Thymus (tissue), 11 donors: ENCODE data around the gene KCNQ4. TPM values are rescaled to one million over a fixed set of nuclear protein-coding genes. Genes with fewer than 3 reads are reported as not detected.

Experiments
- DNase-seq, 9 donors: peaks; one replicate each; pipeline ENCODE4 v3.0.0-alpha.2; 2013; ENCODE audit warnings: low spot score in 9 of 9, low read depth in 6 of 9, missing footprints in 1 of 9
- H3K27ac ChIP-seq, 2 donors: one replicate each; pipeline ENCODE4 v1.5.1; 2013; ENCODE audit warnings: control low read depth in 1 of 2, low read depth in 1 of 2, low read length in 1 of 2, mild to moderate bottlenecking in 1 of 2, moderate library complexity in 1 of 2
- H3K27me3 ChIP-seq, 2 donors: one replicate each; pipeline ENCODE4 v1.5.1; 2013; ENCODE audit warnings: low read length in 1 of 2; ENCODE audit not compliant: control insufficient read depth in 2 of 2, insufficient read depth in 1 of 2
- H3K36me3 ChIP-seq, 2 donors: one replicate each; pipeline ENCODE4 v1.5.1; 2013; ENCODE audit warnings: low read length in 1 of 2, mild to moderate bottlenecking in 1 of 2, moderate library complexity in 1 of 2; ENCODE audit not compliant: control insufficient read depth in 2 of 2, insufficient read depth in 2 of 2
- H3K4me1 ChIP-seq, 2 donors: one replicate each; pipeline ENCODE4 v1.5.1; 2013; ENCODE audit warnings: low read length in 2 of 2; ENCODE audit not compliant: control insufficient read depth in 2 of 2, insufficient read depth in 2 of 2
- H3K4me3 ChIP-seq, 2 donors: one replicate each; pipeline ENCODE4 v1.5.1; 2013; ENCODE audit warnings: low read length in 2 of 2, control low read depth in 1 of 2, mild to moderate bottlenecking in 1 of 2
- H3K9me3 ChIP-seq, 2 donors: one replicate each; pipeline ENCODE4 v1.5.1; 2013; ENCODE audit warnings: low read length in 1 of 2, mild to moderate bottlenecking in 1 of 2; ENCODE audit not compliant: control insufficient read depth in 2 of 2, insufficient read depth in 1 of 2
- WGBS: extraction: QIAGEN DNeasy Blood & Tissue Kit; methylation state at CpG from one replicate; pipeline ENCODE4 v1.1.7; 2013; 5-methylcytosine and 5-hydroxymethylcytosine counted together
- polyA plus RNA-seq: library from polyadenylated mRNA; stranded (reverse); fragments of 200-250 nt; gene quantifications from one replicate; pipeline ENCODE4 v1.2.3, GENCODE V29; 2013
- total RNA-seq: library from RNA; stranded (reverse); fragments of 120-200 nt; gene quantifications from one replicate; pipeline ENCODE4 v1.2.4, GENCODE V29; 2013
- donor health status: healthy.

KCNQ4 gene
- total and polyA plus RNA-seq, 2 donors: 0.47 to 1.1 TPM

- WGBS: 97% methylated on average over 7 of the region's 7 CpGs
- Histone ChIP-seq H3K27me3 (no peaks in the 10 kb centered on the region), H3K27ac (peak overlapping the region in 1 of 2 donors; percentile 8), H3K4me1 (peaks cover 0 to 8% of the 10 kb centered on the region in 2 donors), H3K9me3 (no peaks in the 10 kb centered on the region), H3K4me3 (no peak overlapping the region), H3K36me3 (peaks cover 73 to 94% of the 10 kb centered on the region in 2 donors)
- DNase-seq: no peak
Measured at GRCh38 chr1:40762144-40762923, 21.3 kb upstream of the KCNQ4 start.

GRCh38 chr1:40763742-40764532 is 19.6 kb upstream of the KCNQ4 start:
- H3K4me3 ChIP-seq: no peak overlapping the region
- H3K36me3 ChIP-seq: peaks cover 67 to 93% of the 10 kb centered on the region in 2 donors
- no peaks in the 10 kb centered on the region for H3K9me3 ChIP-seq
- H3K27me3 ChIP-seq: no peaks in the 10 kb centered on the region
- DNase-seq: peak in 2 of 9 donors; percentile 11 to 46
- no peak overlapping the region for H3K27ac ChIP-seq
- WGBS: 65% methylated on average over 9 of the region's 9 CpGs
- H3K4me1 ChIP-seq: peaks cover 0 to 8% of the 10 kb centered on the region in 2 donors

- no peak overlapping the region for H3K4me3 ChIP-seq
- H3K27ac ChIP-seq: no peak overlapping the region
- 100% methylated on average over 2 of the region's 2 CpGs for WGBS
- no peaks in the 10 kb centered on the region for H3K9me3 ChIP-seq
- H3K4me1 ChIP-seq: peaks cover 0 to 14% of the 10 kb centered on the region in 2 donors
- DNase-seq: no peak
- no peaks in the 10 kb centered on the region for H3K27me3 ChIP-seq
- peaks cover 67 to 93% of the 10 kb centered on the region in 2 donors for H3K36me3 ChIP-seq
Measured at GRCh38 chr1:40764981-40765380, 18.6 kb upstream of the KCNQ4 start.

- Histone ChIP-seq H3K4me3 (no peak overlapping the region), H3K4me1 (peaks cover 0 to 17% of the 10 kb centered on the region in 2 donors), H3K9me3 (no peaks in the 10 kb centered on the region), H3K27ac (no peak overlapping the region), H3K36me3 (peaks cover 70 to 92% of the 10 kb centered on the region in 2 donors), H3K27me3 (no peaks in the 10 kb centered on the region)
- WGBS: 97% methylated on average over 2 of the region's 2 CpGs
- no peak for DNase-seq
Measured at GRCh38 chr1:40766017-40766416, 17.6 kb upstream of the KCNQ4 start.

- H3K27ac ChIP-seq: no peak overlapping the region
- peaks cover 0 to 17% of the 10 kb centered on the region in 2 donors for H3K4me1 ChIP-seq
- no peak for DNase-seq
- WGBS: 95% methylated on average over 4 of the region's 4 CpGs
- peaks cover 72 to 92% of the 10 kb centered on the region in 2 donors for H3K36me3 ChIP-seq
- no peak overlapping the region for H3K4me3 ChIP-seq
- no peaks in the 10 kb centered on the region for H3K9me3 ChIP-seq
- H3K27me3 ChIP-seq: no peaks in the 10 kb centered on the region
Measured at GRCh38 chr1:40766560-40766959, 17.0 kb upstream of the KCNQ4 start.

- no peaks in the 10 kb centered on the region for H3K9me3 ChIP-seq
- no peak overlapping the region for H3K27ac ChIP-seq
- no peak overlapping the region for H3K4me3 ChIP-seq
- H3K36me3 ChIP-seq: peaks cover 69 to 88% of the 10 kb centered on the region in 2 donors
- WGBS: 96% methylated on average over 7 of the region's 7 CpGs
- DNase-seq: no peak
- H3K4me1 ChIP-seq: peaks cover 0 to 17% of the 10 kb centered on the region in 2 donors
- no peaks in the 10 kb centered on the region for H3K27me3 ChIP-seq
Measured at GRCh38 chr1:40768146-40768990, 15.2 kb upstream of the KCNQ4 start.

- WGBS: 88% methylated on average over 4 of the region's 4 CpGs
- no peak overlapping the region for H3K27ac ChIP-seq
- H3K36me3 ChIP-seq: peaks cover 61 to 78% of the 10 kb centered on the region in 2 donors
- DNase-seq: peak in 1 of 9 donors; percentile 30
- H3K27me3 ChIP-seq: no peaks in the 10 kb centered on the region
- H3K4me3 ChIP-seq: no peak overlapping the region
- peaks cover 0 to 9% of the 10 kb centered on the region in 2 donors for H3K4me1 ChIP-seq
- H3K9me3 ChIP-seq: no peaks in the 10 kb centered on the region
Measured at GRCh38 chr1:40769815-40770214, 13.8 kb upstream of the KCNQ4 start.

- Histone ChIP-seq H3K9me3 (no peaks in the 10 kb centered on the region), H3K27ac (no peak overlapping the region), H3K36me3 (peaks cover 64 to 72% of the 10 kb centered on the region in 2 donors), H3K27me3 (no peaks in the 10 kb centered on the region), H3K4me1 (peaks cover 0 to 9% of the 10 kb centered on the region in 2 donors), H3K4me3 (no peak overlapping the region)
- DNase-seq: no peak
- WGBS: 67% methylated on average over 18 of the region's 18 CpGs
Measured at GRCh38 chr1:40770296-40771070, 13.1 kb upstream of the KCNQ4 start.
